Hindlimb muscle (tissue), 1 donor: ENCODE measurements around the gene AFMID. TPM values are rescaled to one million over a fixed set of nuclear protein-coding genes. Genes with fewer than 3 reads are reported as not detected.
"Not testable (repeated sequence)": the region's sequence is repeated elsewhere in the genome, so short reads cannot be mapped to it uniquely, and the experiment has no call there.

Experiments used
- DNase-seq: peaks from one replicate; pipeline ENCODE4 v3.0.0-alpha.2; 2013
- polyA plus RNA-seq: library from polyadenylated mRNA; unstranded; fragments of 120-200 nt; gene quantifications from one replicate; pipeline ENCODE4 v1.2.1, GENCODE V29; 2013; ENCODE audit not compliant: insufficient read length

The AFMID gene
- polyA plus RNA-seq, 1 donor = 40.0 TPM

DNA sequence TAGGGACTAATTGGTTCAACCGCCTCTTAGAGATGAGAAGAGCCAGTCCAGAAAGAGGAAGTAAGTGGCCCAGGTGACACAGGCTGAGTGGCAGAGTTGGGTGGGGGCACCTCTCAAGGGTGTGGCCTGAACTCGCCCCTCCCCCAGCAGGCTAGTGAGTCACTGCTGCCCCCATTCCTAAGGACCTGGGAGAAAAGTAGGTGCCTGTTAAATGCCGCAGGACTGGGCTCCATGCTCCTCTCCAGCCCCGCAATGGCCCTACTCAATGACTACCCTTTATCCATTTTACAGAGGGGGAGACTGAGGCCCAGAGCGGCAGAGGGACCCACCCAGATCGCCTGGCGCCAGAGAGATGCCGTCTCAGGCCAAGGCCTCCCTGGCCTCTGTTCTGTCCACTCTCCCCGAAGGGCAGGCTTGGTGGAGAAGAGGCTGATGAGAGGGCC is 52.3 kb downstream of the AFMID start:
- DNase-seq = no peak

DNA sequence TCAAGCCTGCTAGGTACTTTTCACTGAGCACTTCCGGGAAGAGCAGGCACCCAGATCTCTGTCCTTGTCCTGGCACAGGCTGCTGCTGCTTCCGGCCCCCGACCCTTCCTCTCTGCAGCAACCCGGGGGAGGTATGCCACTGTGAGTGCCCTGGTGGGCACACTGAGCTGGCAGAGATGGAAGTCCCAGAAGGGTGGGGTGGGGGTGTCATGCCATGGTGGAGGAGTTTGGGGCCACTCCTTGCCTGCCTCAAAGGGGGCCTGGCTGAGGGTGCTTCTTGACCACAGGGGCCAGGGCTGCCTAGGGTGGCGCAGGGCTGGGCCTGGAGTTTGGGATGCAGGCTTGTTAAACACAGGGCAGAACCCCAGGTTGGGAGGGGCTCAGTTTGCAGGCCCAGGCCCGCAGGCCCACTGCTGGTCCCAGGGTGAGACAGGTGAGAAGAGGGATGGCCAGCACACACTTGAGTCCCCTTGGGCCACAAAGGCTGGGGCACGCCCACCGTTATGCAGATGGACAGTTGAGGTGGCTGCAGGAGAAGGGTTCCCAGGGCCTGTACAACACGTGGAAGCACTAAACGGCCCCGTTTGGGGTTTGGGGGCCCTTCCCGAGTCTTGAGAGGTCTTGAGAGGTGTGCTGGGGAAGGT is 53.0 kb downstream of the AFMID start:
- DNase-seq = no peak

DNA sequence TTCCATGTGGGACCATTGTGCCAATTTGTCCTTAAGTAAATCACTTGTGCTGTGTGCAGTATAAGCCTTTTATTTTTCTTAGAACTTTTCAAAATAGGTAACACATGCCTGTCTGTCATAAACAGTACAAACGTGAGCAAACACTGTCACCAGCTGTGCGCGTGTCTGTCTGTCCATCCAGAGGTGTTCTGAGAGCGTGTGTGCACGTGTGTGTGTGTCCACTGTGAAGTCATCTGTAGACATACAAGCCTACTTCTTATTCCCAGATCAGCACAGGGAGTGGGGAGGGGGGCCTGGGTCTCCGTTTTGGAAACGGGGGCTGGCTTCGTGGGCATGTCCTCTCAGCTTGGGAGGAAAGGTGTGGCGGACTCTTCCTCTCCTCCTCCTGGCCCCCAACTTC is 53.7 kb downstream of the AFMID start:
- no peak for DNase-seq

DNA sequence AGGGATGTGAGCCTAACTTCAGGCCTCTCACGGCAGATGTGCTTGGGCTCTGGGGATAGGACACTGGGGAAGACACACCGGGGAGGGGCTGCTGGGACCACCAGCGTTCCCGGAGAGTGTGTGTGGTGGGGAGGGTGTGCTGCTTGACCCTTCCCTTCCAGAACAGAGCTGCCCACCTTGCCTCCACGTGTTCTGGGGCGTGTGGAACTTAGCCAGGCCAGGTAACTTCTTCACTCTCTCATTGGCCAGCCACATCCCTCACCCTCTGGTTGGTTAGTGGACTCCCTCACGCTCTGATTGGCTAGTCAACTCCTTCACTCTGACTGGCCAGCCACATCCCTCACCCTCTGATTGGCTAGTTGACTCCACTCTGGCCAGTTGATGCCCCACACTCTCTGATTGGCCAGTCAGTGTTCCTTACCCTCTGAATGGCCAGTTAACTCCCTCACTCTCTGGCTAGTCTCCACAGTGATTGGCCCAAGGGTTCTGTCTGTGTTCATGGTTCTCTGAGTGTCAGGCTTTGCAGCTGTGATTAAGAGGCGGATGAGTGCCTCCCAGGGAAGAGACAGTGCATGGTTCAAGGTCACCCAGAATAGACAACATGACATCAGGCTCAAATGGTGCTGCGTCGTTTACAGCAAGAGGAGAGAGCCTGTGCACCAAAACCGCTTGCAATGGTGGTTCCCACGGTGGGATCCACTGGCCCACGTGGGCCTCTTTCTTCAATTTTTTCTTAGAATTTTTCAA is 54.3 kb downstream of the AFMID start:
- no peak for DNase-seq

DNA sequence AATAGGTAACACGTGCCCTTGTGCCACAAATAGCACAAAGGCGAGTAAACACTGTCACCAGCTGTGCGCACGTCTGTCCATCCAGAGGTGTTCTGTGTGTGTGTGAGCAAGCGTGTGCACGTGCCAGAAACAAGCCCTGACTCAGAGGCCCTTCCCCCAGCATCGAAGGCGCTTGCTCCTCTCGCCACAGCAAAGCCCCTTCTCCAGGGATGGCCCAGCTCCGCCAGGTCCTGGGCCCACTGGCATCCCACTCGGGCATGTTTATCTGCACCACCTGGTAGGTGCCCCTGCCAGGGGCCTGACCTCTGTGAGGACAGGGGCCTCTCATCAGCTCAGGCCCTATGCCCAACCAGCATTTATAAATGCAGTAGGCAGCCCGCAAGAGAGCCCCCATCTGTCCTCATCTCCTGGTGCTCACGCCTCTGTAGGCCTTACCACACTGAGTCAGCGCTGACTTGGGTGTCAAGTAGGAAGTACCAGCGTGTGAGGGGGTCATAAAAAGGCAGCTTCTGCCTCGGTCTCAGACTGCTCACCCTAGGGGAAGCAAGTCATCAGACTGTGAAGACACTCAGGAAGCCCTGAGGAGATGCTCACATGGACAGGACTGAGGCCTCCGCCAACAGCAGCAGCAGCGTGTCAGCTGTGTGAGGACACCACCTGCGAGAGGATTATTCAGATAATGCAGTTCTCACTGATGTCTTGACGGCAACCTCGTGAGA is 55.0 kb downstream of the AFMID start:
- no peak for DNase-seq

DNA sequence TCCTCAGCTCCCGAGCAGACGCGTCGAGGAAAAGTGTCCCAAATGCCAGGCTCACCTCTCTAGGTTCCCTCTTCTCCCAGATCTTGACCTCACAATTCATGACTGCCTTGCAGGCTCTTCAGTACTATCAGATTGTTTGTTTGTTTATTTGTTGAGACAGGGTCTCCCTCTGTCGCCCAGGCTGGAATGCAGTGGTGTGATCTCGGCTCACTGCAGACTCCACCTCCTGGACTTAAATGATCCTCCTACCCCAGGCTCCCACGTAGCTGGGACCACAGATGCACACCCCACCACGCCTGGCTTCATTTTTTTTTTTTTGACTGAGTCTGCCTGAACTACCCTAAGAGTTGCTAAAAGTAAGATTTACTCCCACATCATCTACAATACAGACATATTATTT is 60.1 kb downstream of the AFMID start:
- DNase-seq = no peak

DNA sequence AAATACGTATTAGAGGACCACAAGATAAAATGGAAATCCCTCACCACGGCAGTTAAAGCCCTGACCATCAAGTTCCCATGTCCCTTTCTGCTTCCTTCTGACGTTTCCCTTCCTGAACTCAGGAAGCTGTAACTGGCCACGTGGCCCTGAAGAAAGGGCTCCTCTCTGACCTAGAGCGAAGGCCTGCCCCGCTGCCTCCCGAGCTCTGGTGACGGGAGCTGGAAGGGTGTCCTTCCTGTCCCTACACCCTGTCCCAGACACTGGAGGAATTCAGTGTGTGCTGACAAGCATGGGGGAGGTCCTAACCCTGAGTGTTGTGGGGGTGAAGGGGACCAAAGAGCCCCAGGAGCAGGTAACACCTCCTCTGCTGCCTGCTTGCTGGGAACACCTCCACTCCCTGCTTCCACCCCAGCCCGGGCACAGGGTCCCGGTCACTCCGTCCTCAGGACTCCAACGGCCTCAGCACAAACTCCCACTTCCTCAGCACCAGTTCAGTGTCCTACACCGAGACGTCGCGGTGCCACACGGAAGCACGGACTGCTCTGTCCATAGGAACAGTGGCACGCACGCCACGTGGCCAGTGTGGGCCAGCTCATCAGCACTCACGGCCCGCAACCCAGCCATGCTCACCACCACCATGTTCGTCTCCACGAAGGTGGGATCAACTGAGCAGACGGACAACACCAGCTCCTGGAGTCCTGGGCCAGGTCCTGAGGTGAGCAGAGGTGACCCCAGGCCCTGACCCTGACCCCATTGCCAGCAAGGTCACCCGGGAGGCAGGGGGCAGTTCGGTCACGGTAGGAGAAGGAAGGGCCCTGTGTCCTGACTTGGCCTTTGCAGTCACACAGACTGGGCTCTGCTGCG is 61.1 kb downstream of the AFMID start:
- DNase-seq = no peak

DNA sequence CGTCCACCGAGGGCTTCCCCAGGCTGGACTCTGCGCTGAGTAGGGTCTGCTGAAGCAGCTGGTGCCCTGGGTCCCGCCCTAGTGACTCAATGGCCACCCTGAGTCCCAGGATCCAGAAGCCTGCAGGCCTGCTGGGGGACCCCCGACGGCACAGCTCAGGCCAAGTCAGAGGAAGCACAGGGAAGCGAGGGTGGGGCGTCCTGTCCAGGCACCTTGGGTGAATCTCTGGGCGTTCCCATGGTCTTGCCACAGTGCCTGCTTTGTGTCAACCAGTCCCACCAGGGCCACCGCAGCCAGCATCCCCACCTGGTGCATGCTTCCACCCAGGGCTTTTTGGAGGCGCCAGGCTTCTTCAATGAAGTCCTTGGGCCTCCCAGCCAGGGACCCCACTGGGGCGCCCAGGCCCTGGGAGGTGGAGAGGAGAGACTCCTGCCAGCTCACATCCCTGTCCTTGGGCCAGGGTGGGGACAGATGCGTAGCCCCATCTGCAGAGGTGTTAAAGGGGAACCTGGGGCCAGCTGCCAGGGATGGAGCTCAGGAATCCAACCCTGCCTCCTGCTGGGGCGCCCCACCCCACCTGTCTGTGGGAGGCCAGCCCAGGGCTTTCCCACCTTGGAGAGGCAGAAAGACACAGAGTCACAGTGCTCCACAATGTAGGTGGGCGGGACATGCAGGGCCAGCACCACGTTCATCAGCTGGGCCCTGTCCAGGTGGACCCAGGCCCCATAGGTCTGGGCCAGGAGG is 62.1 kb downstream of the AFMID start:
- DNase-seq = no peak

DNA sequence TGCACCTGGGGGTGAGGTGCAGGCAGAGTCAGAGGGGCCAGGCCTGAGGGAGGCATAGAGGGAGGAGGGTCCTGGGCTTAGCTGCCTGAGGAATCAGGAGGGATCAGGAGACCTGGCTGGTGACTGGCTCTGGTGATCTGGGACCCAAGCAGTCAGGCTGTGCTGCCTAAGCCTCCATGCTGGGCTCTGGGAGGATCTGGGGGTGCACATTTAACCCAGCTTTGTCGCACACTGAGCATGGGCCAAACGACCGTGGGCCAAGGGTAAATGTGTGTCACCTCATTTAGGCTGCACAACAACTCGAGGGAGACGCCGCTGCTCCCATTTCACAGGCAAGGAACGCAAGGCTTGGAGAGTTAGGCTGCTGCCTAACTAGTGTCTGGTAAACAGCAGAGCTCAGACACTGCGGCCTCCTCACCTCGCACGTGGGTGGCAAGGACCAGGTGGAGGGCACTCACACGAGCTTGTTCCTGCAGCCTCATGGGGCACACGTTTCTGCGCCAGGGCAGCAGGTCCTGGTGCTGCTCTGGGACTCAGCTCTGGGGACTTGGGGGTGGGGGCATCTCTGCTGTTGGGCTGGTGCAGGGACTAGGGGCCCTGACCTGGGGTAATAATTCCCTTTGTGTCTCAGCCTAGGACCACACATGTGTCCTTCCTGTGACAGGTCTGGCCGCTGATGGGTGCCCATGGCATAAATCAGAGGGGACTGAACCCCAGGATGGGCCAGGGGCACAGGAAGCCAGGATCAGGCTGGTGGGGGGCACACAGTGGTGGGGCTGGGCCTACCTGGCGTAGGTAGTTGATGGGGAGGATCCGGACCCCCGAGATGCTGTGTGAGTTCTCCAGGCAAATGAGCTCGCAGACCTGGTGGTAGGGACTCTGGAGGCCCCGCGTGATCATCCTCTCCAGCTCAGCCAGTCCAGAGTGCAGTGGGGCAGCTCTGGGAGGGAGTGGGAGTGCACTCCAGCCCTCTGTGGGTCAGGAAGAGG is 63.0 kb downstream of the AFMID start:
- DNase-seq = no peak

DNA sequence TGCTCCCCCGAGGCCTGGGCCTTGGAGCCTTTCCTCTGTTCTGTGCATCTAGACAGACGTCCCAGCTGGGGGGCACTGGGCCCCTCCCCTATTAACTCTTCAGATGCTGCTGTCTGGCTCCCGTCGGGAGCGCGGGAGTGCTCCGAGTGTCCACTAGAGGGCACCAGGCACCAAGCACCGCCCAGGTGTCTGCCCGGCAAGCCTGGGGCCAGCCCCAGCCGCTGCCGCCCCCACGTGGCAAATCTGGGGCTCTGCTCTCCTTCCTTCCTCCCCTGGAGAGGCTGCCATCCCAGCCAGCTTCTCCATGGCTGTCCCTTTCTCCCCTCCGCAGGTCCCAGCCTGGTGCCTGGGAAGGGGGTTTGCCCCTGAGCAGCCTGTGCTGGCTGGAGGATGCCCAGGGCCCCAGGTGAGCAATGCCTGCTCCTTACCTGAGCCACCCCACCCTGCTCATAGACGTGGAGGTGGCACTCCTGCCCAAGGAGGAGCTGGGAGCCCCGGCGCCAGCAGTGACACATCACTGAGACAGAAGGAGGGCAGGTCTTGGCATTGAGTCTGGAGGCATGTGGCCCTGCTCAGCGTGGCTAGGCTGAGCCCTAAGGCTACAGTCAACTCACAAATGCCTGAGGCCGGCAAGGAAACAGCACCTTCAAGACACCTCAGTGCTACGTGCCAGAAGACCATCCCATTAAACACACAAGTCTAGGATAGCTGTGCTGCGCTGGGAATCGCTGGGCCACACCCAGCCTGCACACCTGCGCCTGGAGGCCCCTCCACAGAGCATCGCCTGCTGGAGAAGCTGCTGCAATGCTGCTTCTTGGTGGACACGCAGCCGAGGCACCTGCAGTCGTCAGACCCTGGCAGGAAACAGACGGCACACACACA is 64.0 kb downstream of the AFMID start:
- DNase-seq = peak; percentile 81

DNA sequence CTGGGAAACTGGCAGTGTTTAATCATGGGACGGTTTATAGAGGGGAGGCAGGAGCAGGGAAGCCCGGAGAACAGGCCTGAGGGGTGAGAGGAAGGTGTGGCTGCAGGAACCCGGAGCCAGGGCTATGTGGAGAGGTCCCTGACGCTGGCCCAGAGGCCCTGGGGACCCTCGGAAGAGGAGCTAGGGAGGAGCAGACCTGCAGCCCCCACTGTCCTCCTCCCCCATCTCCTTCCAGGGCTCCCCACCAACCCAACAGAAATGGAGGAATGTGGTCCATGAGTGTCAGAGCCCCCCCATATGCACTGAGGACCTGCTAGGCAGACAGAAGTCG is 64.6 kb downstream of the AFMID start:
- DNase-seq = no peak

DNA sequence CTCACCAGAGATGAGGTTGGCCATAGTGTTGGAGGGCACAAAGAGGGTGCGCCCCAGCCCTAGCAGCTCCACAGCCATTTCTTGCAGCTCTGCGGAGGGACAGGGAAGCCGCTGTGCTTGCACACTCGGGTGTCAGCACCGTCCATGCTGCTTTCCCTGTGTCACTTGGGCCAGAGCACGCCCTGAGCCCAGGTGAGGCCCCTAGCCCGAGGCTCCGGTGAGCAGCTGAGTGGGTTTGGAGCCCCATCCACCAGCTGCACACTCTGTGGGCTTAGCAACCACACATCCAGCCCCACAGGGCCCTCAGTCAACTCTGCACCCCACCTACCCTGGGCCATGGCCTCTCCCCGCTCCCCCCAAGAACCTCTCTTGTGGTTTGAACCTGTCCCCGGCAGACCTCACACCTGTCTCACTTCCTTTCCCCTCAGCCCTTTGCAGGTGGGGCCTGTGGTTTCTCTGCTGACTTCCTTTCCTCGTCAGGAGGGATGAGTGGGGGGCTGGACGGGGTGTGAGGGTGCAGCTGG is 65.0 kb downstream of the AFMID start:
- DNase-seq = no peak

DNA sequence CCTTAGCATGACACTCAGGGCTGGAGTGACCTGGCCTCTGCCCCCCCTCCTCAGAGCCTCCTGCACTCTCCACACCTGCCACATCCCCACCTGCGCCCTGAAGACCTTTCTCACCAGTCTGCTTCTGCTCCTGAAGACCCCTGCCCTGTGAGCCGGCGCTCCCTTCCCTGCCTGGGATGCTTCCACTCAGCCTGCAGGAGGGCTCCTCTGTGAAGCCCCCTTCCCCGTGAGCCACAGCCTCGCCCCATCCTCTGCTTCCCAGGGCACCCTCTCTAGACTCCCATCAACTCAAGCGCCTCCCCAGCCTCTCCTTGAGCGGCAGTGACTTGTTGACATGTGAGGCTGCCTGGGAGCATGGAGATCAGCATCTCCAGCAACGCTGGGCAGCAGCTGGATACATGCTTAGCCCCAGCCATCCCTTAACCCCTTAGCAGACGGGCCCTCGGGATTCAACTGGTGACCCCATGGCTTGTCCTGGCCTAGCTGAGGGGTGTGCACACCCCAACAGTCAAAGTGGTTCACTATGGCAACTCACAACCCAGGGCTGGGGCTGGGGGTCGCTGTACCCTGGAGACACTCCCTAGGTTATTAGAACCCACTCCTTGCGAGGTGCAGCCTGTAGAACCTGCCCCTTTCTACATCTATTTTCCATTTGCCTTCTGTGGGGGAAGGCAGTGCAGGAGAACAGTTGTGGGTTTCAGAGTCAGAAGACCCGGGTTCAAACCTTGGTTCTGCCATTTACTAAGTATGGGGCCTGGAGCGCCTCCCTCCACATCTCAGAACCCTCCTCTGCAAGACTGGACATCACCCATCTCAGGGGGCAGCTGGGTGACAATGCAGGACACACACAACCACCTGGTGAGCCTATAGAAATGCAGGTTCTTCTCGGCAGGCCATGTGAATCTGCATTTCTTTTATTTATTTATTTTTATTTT is 65.8 kb downstream of the AFMID start:
- no peak for DNase-seq

DNA sequence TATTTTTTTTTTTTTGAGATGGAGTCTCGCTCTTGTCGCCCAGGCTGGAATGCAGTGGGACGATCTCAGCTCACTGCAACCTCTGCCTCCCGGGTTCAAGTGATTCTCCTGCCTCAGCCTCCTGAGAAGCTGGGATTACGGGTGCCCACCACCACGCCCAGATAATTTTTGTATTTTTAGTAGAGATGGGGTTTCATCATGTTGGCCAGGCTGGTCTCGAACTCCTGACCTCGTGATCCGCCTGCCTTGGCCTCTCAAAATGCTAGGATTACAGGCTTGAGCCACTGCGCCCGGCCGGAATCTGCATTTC is 66.4 kb downstream of the AFMID start:
- not testable (repeated sequence) for DNase-seq

DNA sequence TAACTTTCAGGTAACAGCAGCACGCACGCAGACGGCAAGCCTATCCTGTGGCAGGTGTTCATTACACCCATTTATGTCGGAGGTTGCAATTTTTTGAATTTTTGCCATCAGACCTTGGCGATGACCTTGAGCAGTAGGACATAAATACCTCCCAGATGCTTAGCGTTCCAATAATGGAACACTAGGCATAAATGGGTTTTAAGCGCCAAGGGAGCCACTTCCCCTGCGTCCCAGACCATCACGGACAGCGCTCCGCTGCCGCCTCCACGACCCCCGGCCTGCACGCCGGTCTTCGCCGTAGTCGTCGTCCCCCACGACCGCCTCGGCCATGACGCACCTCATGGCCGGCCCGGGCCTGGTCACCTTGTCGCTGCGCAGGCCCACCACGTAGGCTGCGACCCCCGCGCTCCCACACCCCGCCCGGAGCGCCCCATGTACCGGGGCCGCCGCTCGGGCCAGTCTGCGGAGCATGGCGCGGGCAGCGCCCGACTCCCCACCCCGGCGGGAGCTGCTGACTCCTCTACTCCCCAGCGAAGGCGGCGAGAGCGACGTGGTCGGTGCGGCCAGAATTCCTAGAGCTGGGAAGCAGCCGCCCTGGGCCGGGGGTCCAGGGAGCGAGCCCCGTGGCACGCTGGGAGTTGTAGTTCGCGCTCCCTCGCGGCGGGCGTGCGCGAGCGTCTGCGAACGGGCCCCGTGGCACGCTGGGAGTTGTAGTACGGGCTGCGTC is 66.9 kb downstream of the AFMID start:
- peak; percentile 91 for DNase-seq

DNA sequence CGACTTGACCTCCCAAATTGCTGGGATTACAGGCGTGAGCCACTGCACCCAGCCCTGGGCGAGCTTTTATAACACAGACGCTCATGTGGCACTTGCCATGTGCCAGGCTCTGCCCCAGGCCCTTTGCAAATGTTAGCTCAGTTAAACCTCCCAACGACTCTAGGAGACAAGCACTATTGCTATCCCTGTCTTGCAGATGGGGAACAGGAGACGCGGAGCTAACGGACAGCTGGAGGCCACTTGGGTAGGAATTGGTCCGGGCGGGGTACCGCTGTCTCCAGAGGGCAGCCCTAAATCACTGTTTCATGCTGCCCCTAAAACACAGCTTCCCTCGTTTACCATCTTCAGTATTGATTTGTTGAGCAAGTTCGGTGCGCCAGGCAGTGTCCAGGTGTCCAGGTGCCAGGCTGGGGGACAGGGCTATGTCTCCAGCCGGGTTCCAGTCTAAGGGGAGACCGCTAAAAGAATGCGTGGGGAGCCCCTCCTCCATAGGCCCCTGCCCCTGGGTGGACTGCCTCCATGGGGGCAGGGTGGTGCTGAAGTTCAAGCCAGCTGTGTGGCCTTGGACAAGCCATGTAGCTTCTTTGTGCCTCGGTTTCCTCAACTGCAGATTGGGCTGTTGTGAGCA is 68.0 kb downstream of the AFMID start:
- no peak for DNase-seq

DNA sequence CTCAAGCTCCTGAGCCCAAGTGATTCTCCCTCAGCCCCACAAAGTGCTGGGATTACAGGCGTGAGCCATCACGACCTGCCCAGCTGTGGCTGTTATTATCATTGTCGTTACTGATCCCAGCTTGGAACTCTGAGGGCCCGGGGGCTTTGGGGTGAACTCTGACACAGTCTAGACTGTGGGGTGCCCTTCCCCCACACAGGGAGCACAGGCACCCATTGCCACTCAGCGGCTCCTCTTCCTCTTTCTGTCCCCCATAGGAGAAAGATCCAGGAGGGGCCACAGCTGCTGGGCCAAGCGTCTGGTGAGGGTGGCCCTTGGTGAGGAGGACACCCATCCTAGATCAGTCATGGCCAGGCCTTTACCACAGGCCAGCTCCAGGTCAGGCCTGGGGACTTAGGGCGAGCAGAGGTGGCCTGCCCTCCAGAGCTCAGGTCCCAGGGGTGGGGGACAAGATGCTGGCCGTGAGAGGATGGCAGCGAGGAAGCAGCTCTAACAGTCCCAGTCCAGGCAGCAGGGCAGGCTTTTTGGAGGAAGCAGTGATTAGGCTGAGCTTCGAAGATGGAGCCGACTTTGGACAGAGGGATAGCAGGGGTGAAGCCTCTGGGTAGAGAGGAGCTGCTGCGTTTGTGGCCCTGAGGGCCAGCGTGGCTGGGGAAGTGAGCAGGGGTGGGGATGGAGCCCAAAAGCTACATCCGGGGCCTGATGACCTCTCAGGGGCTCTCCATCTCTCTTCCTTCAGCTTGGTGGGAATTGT is 69.0 kb downstream of the AFMID start:
- DNase-seq = no peak
